Lower leg skin (tissue), 3 donors: Measurements from ENCODE around the gene SFXN1.

Source experiments
- POLR2A ChIP-seq, 2 donors: fragments of 450-650 bp; IDR thresholded peaks; one replicate each; pipeline ENCODE4 v1.6.1; 2016 to 2017; ENCODE audit warnings: antibody characterized with exemption in 2 of 2, mild to moderate bottlenecking in 1 of 2, moderate library complexity in 1 of 2
- TF ChIP-seq, protein P1 (sequence below), 3 donors: fragments of 450-650 bp; IDR thresholded peaks; one replicate each; pipeline ENCODE4 v1.5.1; 2016; ENCODE audit warnings: antibody characterized with exemption in 3 of 3, mild to moderate bottlenecking in 3 of 3, moderate library complexity in 2 of 3

DNA sequence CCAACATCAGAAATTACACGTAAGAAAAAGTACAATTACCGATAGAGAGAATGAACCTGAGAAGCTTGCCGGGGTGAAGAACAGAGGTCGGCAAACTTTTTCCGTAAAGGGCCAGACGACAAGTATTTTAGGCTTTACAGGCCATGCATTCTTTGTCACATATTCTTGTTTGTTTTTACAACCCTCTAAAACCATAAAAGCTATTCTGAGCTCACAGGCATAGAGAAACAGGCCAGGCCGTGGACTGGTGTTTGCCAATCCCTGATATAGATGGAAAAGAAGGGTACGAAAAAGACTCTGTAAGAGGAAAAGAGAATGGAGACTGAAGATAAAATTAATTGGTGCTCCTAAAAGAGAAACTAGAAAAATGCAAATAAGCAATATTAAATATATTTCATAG, 15.4 kb downstream of the SFXN1 start:
- TF ChIP-seq, protein P1, sequence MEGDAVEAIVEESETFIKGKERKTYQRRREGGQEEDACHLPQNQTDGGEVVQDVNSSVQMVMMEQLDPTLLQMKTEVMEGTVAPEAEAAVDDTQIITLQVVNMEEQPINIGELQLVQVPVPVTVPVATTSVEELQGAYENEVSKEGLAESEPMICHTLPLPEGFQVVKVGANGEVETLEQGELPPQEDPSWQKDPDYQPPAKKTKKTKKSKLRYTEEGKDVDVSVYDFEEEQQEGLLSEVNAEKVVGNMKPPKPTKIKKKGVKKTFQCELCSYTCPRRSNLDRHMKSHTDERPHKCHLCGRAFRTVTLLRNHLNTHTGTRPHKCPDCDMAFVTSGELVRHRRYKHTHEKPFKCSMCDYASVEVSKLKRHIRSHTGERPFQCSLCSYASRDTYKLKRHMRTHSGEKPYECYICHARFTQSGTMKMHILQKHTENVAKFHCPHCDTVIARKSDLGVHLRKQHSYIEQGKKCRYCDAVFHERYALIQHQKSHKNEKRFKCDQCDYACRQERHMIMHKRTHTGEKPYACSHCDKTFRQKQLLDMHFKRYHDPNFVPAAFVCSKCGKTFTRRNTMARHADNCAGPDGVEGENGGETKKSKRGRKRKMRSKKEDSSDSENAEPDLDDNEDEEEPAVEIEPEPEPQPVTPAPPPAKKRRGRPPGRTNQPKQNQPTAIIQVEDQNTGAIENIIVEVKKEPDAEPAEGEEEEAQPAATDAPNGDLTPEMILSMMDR (IDR thresholded peaks at IDR 0.05), result no peak
- no peak for TF ChIP-seq POLR2A (IDR thresholded peaks at IDR 0.05)
